MM.1S (cell line): ENCODE data around the gene RHOBTB1.

Source experiments
- DNase-seq: peaks from one replicate; pipeline ENCODE4 v3.0.0-alpha.2; 2015
- H2AFZ ChIP-seq: fragments of 300-600 bp; sonication (generic); 2 replicates; pipeline ENCODE4 v1.6.0; 2016; ENCODE audit warnings: antibody characterized with exemption, low read length
- H3F3A ChIP-seq: fragments of 300-600 bp; sonication (generic); 2 replicates; pipeline ENCODE4 v1.6.1; 2016; ENCODE audit warnings: mild to moderate bottlenecking, antibody characterized with exemption, low read length, moderate library complexity, mixed read lengths; ENCODE audit not compliant: insufficient read depth
- H3K27ac ChIP-seq: fragments of 300-600 bp; sonication (generic); 2 replicates; pipeline ENCODE4 v1.5.1; 2016; ENCODE audit warnings: mild to moderate bottlenecking, low read length
- H3K27me3 ChIP-seq: fragments of 300-600 bp; sonication (generic); replicated peaks from 2 replicates; pipeline ENCODE4 v1.6.0; 2016; ENCODE audit warnings: low read length; ENCODE audit not compliant: insufficient read depth
- H3K36me3 ChIP-seq: fragments of 300-600 bp; sonication (generic); replicated peaks from 2 replicates; pipeline ENCODE4 v1.6.1; 2016; ENCODE audit warnings: mild to moderate bottlenecking, low read length, mixed read lengths; ENCODE audit not compliant: insufficient read depth
- H3K4me1 ChIP-seq: fragments of 300-600 bp; sonication (generic); 2 replicates; pipeline ENCODE4 v1.6.1; 2016; ENCODE audit warnings: low read length, mixed read lengths
- H3K4me2 ChIP-seq: fragments of 300-600 bp; sonication (generic); 2 replicates; pipeline ENCODE4 v1.6.0; 2016; ENCODE audit warnings: low read depth, low read length
- H3K4me3 ChIP-seq: fragments of 300-600 bp; sonication (generic); 2 replicates; pipeline ENCODE4 v1.5.1; 2016; ENCODE audit warnings: low read length, mixed read lengths
- H3K79me2 ChIP-seq: fragments of 300-600 bp; sonication (generic); 2 replicates; pipeline ENCODE4 v1.6.1; 2016; ENCODE audit warnings: mixed run types, low read length, mixed read lengths
- H3K9ac ChIP-seq: fragments of 300-600 bp; sonication (generic); 2 replicates; pipeline ENCODE4 v1.6.1; 2016; ENCODE audit warnings: low read length, mixed read lengths
- H3K9me2 ChIP-seq: fragments of 300-600 bp; sonication (generic); replicated peaks from 2 replicates; pipeline ENCODE4 v1.6.1; 2016; ENCODE audit warnings: mild to moderate bottlenecking, low read length, mixed read lengths; ENCODE audit not compliant: insufficient read depth
- H3K9me3 ChIP-seq: fragments of 300-600 bp; sonication (generic); replicated peaks from 2 replicates; pipeline ENCODE4 v1.6.1; 2016; ENCODE audit warnings: mild to moderate bottlenecking, low read length, mixed read lengths; ENCODE audit not compliant: insufficient read depth
- H4K20me1 ChIP-seq: fragments of 300-600 bp; sonication (generic); 2 replicates; pipeline ENCODE4 v1.6.1; 2016; ENCODE audit warnings: mild to moderate bottlenecking, low read length, moderate library complexity, mixed read lengths; ENCODE audit not compliant: insufficient read depth
- CTCF ChIP-seq: fragments of 300-600 bp; sonication (generic); IDR thresholded peaks from 2 replicates; pipeline ENCODE4 v1.5.1; 2016; ENCODE audit warnings: antibody characterized with exemption, low read length, mixed read lengths
- EZH2 ChIP-seq: fragments of 300-600 bp; sonication (generic); optimal IDR thresholded peaks from 2 replicates; pipeline ENCODE3; 2017; ENCODE audit warnings: low read depth, mild to moderate bottlenecking, antibody characterized with exemption, low read length, mixed read lengths
- EZH2phosphoT487 ChIP-seq: fragments of 300-600 bp; sonication (generic); IDR thresholded peaks from 2 replicates; pipeline ENCODE4 v1.6.1; 2018; ENCODE audit warnings: antibody characterized with exemption, low read length

Gene RHOBTB1

DNA sequence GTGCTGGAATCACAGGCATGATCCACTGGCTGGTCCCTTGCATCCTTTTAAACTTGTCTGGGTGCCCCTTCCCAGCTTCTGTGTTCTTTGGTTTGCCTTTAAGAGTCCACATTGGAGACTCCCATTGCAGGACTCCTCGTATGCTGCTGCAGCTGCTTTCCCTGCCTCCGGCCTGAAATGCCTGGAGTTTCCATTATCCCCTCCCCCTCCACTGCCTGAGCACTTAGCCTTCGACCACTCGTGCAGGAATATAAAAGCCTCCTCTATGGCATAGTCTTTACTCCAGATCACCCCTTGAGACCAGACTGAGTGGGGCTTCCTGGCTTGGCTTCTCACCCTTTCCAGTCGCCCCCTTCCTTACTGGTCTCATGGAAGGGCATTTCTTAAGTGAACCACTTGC lies 80.2 kb downstream of the RHOBTB1 start:
- Histone ChIP-seq H3F3A (no peaks in the 10 kb centered on the region), H3K9me3 (no peaks in the 10 kb centered on the region), H3K27me3 (no peaks in the 10 kb centered on the region), H3K4me3 (no peak overlapping the region), H3K79me2 (no peaks in the 10 kb centered on the region), H3K36me3 (no peaks in the 10 kb centered on the region), H3K27ac (no peak overlapping the region), H3K9me2 (no peaks in the 10 kb centered on the region), H3K9ac (no peak overlapping the region), H2AFZ (no peak overlapping the region), H3K4me2 (no peak overlapping the region), H4K20me1 (no peaks in the 10 kb centered on the region), H3K4me1 (no peaks in the 10 kb centered on the region)
- TF ChIP-seq EZH2phosphoT487 (no peak), EZH2 (no peak), CTCF (no peak)
- no peak for DNase-seq

DNA sequence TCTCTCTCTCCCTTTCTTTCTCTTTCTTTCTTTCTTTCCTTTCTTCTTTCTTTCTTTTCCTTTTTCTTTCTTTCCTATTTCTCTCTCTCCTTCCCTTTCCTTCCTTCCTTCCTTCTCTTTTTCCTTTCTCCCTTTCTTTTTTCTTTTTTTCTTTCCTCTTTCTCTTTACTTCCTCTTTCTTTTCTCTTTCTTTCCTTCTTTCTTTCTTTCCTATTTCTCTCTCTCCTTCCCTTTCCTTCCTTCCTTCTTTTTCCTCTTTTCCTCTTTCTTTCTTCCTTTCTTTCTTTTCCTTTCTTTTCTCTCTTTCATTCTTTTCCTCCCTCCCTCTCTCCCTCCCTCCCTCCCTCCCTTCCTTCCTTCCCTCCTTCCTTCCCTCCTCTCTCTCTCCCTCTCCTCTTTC lies 81.5 kb downstream of the RHOBTB1 start:
- Histone ChIP-seq H2AFZ (no peak overlapping the region), H3K79me2 (no peaks in the 10 kb centered on the region), H3K9me3 (no peaks in the 10 kb centered on the region), H3K27ac (no peak overlapping the region), H3K4me3 (no peak overlapping the region), H3K9ac (no peak overlapping the region), H3K4me2 (no peak overlapping the region), H3K36me3 (no peaks in the 10 kb centered on the region), H3K9me2 (no peaks in the 10 kb centered on the region), H4K20me1 (no peaks in the 10 kb centered on the region), H3F3A (no peaks in the 10 kb centered on the region), H3K4me1 (no peaks in the 10 kb centered on the region), H3K27me3 (no peaks in the 10 kb centered on the region)
- no peak for TF ChIP-seq EZH2phosphoT487
- TF ChIP-seq CTCF = no peak
- TF ChIP-seq EZH2 = no peak
- DNase-seq = no peak

GRCh38 chr10:60856405-60856804 lies 87.6 kb downstream of the RHOBTB1 start:
- no peak overlapping the region for H2AFZ ChIP-seq

More at GRCh38 chr10:60856405-60856804, 87.6 kb downstream of the RHOBTB1 start:
- H3K4me2 ChIP-seq = no peak overlapping the region
- TF ChIP-seq EZH2phosphoT487 (no peak), CTCF (no peak), EZH2 (no peak)
- no peaks in the 10 kb centered on the region for H3K36me3 ChIP-seq
- H3K79me2 ChIP-seq = no peaks in the 10 kb centered on the region
- H3K4me3 ChIP-seq = no peak overlapping the region
- no peak for DNase-seq
- H3K9me3 ChIP-seq = no peaks in the 10 kb centered on the region
- H3K9ac ChIP-seq = no peak overlapping the region
- H4K20me1 ChIP-seq = no peaks in the 10 kb centered on the region
- H3K27me3 ChIP-seq = no peaks in the 10 kb centered on the region
- no peaks in the 10 kb centered on the region for H3K4me1 ChIP-seq
- no peaks in the 10 kb centered on the region for H3K9me2 ChIP-seq
- no peaks in the 10 kb centered on the region for H3F3A ChIP-seq
- no peak overlapping the region for H3K27ac ChIP-seq
